Muscle layer of colon (tissue), 2 donors: ENCODE measurements around the gene PMM1.
A peak's percentile ranks its signal among the peaks of the same experiment; 100 is the strongest.

ENCODE experiments used
- H3K27ac ChIP-seq: one replicate; pipeline ENCODE4 v1.7.0; 2013; ENCODE audit warnings: low read depth, mild to moderate bottlenecking, low read length, moderate library complexity
- H3K27me3 ChIP-seq, 2 donors: one replicate each; pipeline ENCODE4 v1.7.0; 2013; ENCODE audit warnings: low read length in 2 of 2, mild to moderate bottlenecking in 2 of 2; ENCODE audit not compliant: insufficient read depth in 2 of 2, control insufficient read depth in 1 of 2
- H3K36me3 ChIP-seq: one replicate; pipeline ENCODE4 v1.7.0; 2013; ENCODE audit warnings: mild to moderate bottlenecking, low read length; ENCODE audit not compliant: insufficient read depth
- H3K4me1 ChIP-seq: one replicate; pipeline ENCODE4 v1.7.0; 2013; ENCODE audit warnings: mild to moderate bottlenecking, low read length; ENCODE audit not compliant: insufficient read depth
- H3K4me3 ChIP-seq, 2 donors: one replicate each; pipeline ENCODE4 v1.7.0; 2013; ENCODE audit warnings: low read length in 2 of 2, low read depth in 1 of 2, mild to moderate bottlenecking in 1 of 2, moderate library complexity in 1 of 2
- H3K9ac ChIP-seq: one replicate; pipeline ENCODE4 v1.7.0; 2013; ENCODE audit warnings: low read length
- H3K9me3 ChIP-seq: one replicate; pipeline ENCODE4 v1.7.0; 2013; ENCODE audit warnings: mild to moderate bottlenecking, low read length
- donor health status: abdominal sarcoma.
- donor health status: Adenocarcinoma of cecum.

PMM1 gene

DNA sequence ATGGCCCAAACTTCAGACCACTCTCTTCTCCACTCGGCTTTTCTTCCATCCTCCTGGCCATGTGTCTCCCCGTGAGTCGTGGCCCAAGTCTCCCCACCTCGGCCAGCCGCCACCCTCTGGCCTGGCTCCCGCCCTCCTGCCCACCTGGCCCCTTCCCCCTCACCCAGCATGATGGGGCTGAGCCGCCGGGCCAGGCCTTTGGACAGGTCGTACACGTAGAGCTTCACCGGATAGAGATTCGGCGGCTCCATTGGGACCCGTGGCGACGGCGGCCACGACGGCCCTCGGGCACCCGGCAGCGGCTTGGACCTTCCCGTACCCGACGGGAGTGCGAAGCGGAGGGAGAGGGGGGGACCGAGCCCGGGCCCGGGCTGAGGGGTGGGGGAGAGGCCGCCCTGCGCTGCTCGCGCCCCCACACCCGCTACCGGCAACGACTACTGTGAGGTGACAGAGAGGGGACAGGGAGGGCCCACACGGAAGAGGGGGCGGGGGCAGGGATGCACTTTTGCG lies 31.0 kb upstream of the PMM1 start, which contains the start of gene DESI1:
DESI1 (minus strand) TSS at position 455 of the 510 bp plus-strand sequence; CDS start at position 251, 204 bp downstream.
- peak within 1 kb of the TSS; percentile 98 for H3K27ac ChIP-seq
- peaks cover 15% of the 10 kb centered on the region for H3K36me3 ChIP-seq
- no peaks in the 10 kb centered on the region for H3K9me3 ChIP-seq
- peaks cover 16% of the 10 kb centered on the region for H3K4me1 ChIP-seq
- peak within 1 kb of the TSS; percentile 86 for H3K9ac ChIP-seq
- H3K27me3 ChIP-seq: no peaks in the 10 kb centered on the region
- peak within 1 kb of the TSS; percentile 59 to 75 for H3K4me3 ChIP-seq

DNA sequence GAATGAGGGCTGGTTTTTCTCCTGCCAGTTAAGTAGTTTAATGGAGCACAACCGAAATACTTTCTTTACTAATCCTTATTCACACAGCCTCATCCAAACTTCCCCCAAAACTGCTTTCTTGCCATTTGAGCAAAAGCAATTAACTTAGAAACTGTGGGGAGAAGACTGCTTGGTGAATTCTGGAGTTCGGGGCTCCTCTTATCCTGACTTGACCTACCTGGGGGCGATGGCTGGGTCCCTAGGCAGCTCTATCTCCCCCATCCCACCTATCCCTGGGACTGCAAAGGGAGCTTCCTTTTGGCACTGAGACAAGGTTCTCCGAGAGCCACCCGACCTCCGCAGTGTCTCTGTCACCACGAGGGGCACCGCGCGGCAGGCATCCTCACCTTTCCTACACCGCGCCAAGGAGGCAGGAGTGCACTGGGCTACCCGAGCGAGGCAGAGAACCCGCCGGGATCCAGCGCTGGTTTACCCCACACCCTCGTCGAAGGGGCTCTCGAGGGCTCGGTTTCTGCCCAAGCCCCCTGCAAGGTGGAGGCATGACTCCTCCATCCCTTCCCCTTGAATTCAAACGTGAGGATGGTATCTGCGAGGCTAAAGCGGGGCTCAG lies 30.4 kb upstream of the PMM1 start:
- H3K27me3 ChIP-seq: no peaks in the 10 kb centered on the region
- peak overlapping the region; percentile 59 to 75 for H3K4me3 ChIP-seq
- H3K27ac ChIP-seq: peak overlapping the region; percentile 98
- peaks cover 16% of the 10 kb centered on the region for H3K4me1 ChIP-seq
- peaks cover 11% of the 10 kb centered on the region for H3K36me3 ChIP-seq
- H3K9ac ChIP-seq: peak overlapping the region; percentile 86
- no peaks in the 10 kb centered on the region for H3K9me3 ChIP-seq

- no peak overlapping the region for H3K9ac ChIP-seq
- H3K36me3 ChIP-seq: no peaks in the 10 kb centered on the region
- H3K4me1 ChIP-seq: no peaks in the 10 kb centered on the region
- H3K27me3 ChIP-seq: no peaks in the 10 kb centered on the region
- no peak overlapping the region for H3K4me3 ChIP-seq
- H3K9me3 ChIP-seq: no peaks in the 10 kb centered on the region
- H3K27ac ChIP-seq: no peak overlapping the region
Observed at GRCh38 chr22:41613456-41613855, 23.8 kb upstream of the PMM1 start.

DNA sequence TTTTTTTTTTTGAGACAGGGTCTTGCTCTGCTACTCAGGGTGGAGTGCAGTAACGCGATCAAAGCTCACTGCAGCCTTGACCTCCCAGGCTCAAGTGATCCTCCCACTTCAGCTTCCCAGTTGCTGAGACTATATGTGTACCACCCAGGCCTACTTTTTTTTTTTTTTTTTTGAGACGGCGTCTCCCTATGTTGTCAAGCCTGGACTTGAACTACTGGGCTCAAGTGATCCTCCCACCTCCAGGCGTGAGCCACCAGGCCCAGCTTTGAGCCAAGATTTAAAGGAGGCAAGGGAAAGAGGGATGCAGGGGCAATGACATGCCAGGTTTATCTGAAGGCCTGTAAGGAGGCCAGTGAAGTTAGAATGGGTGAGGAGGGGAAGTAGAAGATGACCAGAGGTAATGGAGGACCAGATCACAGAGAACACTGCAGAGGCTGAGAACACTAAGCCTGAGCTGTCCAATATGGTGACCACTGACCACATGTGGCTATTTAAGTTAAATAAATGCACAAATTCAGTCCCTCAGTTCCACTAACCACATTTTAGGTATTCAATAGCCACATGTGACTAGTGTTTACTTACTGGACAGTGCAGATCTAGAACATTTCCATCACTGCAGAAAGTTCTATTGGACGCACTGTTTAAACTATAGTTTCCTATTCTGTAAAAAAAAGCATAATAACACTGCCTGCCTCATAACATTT lies 23.1 kb upstream of the PMM1 start:
- H3K9me3 ChIP-seq: no peaks in the 10 kb centered on the region
- no peak overlapping the region for H3K4me3 ChIP-seq
- no peaks in the 10 kb centered on the region for H3K36me3 ChIP-seq
- H3K27ac ChIP-seq: no peak overlapping the region
- H3K9ac ChIP-seq: no peak overlapping the region
- H3K4me1 ChIP-seq: no peaks in the 10 kb centered on the region
- no peaks in the 10 kb centered on the region for H3K27me3 ChIP-seq

- H3K36me3 ChIP-seq: peaks cover 20% of the 10 kb centered on the region
- H3K27ac ChIP-seq: no peak overlapping the region
- no peaks in the 10 kb centered on the region for H3K4me1 ChIP-seq
- no peaks in the 10 kb centered on the region for H3K9me3 ChIP-seq
- H3K9ac ChIP-seq: no peak overlapping the region
- no peak overlapping the region for H3K4me3 ChIP-seq
- H3K27me3 ChIP-seq: no peaks in the 10 kb centered on the region
Observed at GRCh38 chr22:41608386-41608785, 18.7 kb upstream of the PMM1 start.

DNA sequence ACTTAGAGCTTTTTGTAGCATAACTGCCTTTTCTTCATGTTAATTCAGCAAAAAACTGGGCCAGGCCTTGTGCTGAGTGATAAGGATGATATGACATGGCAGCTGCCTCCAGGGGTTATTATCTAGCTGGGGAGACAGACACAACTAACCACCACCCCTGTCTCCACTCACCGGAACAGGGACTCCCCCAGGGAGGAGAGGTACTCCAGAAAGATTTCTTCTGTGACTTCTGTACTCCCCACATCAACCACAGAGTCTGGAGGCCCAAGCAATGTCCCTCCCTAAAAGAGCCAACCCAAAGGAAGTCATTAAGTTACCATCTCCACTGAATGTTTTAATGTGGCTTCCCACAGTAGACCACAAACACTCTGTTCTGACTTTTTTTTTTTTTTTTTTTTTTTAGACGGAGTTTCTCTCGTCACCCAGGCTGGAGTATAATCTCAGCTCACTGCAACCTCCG lies 14.3 kb upstream of the PMM1 start:
- no peaks in the 10 kb centered on the region for H3K9me3 ChIP-seq
- H3K4me1 ChIP-seq: no peaks in the 10 kb centered on the region
- H3K9ac ChIP-seq: no peak overlapping the region
- no peak overlapping the region for H3K4me3 ChIP-seq
- H3K36me3 ChIP-seq: peaks cover 43% of the 10 kb centered on the region
- no peak overlapping the region for H3K27ac ChIP-seq
- H3K27me3 ChIP-seq: no peaks in the 10 kb centered on the region

- H3K4me1 ChIP-seq: no peaks in the 10 kb centered on the region
- H3K9me3 ChIP-seq: no peaks in the 10 kb centered on the region
- H3K27me3 ChIP-seq: no peaks in the 10 kb centered on the region
- no peak overlapping the region for H3K9ac ChIP-seq
- H3K36me3 ChIP-seq: peaks cover 33% of the 10 kb centered on the region
- H3K27ac ChIP-seq: no peak overlapping the region
- no peak overlapping the region for H3K4me3 ChIP-seq
Observed at GRCh38 chr22:41600976-41601375, 11.3 kb upstream of the PMM1 start.

DNA sequence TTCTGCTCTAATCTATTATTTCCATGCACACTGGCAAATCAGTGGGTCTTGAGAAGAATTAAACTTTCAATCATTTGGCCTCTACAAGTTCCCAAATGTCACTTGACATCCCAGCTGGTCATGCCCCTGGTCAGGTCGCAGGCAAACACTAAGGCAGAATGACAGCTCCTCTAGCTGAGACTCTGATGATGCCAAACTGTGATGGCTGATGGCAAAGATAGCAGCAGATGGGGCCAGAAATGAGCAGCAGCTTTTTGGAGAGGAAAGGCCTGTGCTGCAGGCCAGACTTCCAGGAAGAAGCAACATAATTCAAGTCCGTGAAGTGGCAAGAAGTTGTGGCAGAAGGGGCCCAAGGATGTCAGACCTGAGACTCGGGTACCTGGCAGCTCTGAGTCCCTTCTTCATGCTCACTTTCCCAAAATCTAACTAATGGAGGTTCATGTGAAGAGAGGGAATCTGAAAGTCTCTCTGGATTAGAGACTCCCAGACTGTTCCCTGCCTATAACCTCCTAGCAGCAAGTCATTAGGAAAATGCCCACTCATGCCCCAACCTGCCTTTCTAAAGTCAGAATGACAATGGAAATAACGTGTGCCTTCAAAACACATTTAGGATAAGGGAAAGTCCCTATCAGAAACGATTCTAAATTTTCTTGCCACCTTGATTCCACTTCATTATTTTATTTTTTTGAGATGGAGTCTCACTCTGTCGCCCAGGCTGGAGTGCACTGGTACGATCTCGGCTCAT lies 9.4 kb upstream of the PMM1 start:
- no peak overlapping the region for H3K9ac ChIP-seq

DNA sequence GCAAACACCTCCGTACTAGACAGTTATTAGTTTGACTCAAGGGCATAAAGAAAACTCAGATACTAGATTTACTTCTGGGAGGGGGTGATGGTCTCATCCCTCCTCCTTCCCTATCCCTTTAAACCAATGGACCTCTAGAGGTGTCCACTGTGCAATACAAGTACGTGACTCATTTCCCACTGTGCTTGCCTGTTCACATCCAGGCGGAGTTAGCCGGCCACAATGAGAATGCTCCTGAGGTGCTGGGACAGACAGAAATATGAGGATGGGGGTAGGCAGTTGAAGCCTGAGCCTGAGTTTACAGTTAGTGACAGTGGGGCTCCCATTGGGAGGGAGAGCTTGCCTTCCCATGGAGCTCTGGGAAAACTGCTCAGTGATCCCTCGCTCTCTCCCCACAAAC lies 8.4 kb upstream of the PMM1 start:
- no peaks in the 10 kb centered on the region for H3K9me3 ChIP-seq

More for the DNA sequence above, 9.4 kb upstream of the PMM1 start:
- Histone ChIP-seq H3K27ac (no peak overlapping the region), H3K4me1 (no peaks in the 10 kb centered on the region), H3K4me3 (no peak overlapping the region), H3K36me3 (peaks cover 23% of the 10 kb centered on the region), H3K9me3 (no peaks in the 10 kb centered on the region), H3K27me3 (no peaks in the 10 kb centered on the region)

DNA sequence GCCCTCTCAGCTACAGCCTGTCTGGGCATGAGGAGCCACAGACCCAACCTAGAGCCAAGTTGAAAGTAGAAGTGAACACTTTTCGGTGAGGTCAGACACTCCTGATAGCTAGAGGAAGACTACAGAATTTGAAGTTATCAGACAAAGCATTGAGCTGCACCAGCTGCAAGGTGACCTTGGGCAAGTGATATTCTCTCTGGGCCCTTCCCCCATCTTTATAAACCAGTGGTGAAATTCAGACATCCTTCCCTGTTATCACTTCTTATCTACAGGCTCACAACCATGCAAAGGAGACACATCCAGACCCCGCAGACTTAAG lies 8.0 kb upstream of the PMM1 start:
- Histone ChIP-seq H3K9ac (no peak overlapping the region), H3K36me3 (peaks cover 15% of the 10 kb centered on the region), H3K4me3 (no peak overlapping the region), H3K27me3 (no peaks in the 10 kb centered on the region), H3K4me1 (no peaks in the 10 kb centered on the region), H3K27ac (no peak overlapping the region), H3K9me3 (no peaks in the 10 kb centered on the region)

More for the DNA sequence above, 8.4 kb upstream of the PMM1 start:
- Histone ChIP-seq H3K9ac (no peak overlapping the region), H3K27me3 (no peaks in the 10 kb centered on the region), H3K36me3 (peaks cover 20% of the 10 kb centered on the region), H3K27ac (no peak overlapping the region), H3K4me1 (no peaks in the 10 kb centered on the region), H3K4me3 (no peak overlapping the region)

DNA sequence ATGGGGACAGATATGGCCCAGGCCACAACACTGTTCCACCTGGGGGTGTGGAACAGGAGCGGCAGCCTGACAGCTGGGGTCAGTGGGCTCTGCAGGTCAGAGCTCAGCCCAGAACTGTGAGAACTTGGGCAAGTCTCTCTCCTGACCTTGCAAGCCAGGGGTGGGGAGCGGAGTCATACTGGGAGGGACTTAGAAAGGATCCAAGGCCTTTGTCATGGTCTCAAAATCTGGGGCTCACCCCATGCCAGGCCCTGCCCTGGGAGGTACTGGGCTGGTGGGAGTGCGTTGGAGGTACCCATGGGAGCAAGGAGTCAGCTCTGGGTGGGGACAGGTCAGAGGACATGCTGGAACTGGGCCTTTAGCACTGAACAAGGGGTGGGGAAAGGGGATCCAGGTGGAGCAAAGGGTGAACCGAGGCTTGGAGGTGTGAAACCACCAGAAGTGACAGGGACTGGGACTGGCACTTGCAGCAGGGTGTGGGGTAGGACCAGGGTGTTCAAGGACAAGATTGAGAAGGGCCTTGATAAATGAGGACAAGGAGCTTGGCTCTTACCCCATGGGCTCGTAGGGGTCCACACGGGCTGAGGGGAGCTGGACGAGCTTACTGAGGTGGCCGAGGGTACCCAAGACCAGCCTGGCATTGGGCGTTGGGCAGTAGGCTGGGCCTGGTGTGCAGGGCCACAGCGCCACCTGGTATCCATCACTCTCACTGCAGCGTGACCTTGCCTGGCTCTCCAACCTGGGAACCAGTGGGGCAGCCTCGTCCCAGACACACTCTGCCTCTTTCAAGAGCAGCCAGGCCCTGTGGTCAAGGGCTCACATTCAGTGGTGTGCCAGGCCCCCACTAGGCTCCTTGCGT lies 7.4 kb upstream of the PMM1 start:
- Histone ChIP-seq H3K4me1 (no peaks in the 10 kb centered on the region), H3K36me3 (peaks cover 9% of the 10 kb centered on the region), H3K9ac (no peak overlapping the region), H3K4me3 (no peak overlapping the region), H3K9me3 (no peaks in the 10 kb centered on the region), H3K27me3 (no peaks in the 10 kb centered on the region), H3K27ac (no peak overlapping the region)
